ENCODE data around the gene SEMA4D. TPM values are rescaled to one million over a fixed set of nuclear protein-coding genes. Genes with fewer than 3 reads are reported as not detected.

Gene SEMA4D
- total RNA-seq, 1 donor from 2014 or later = 28.2 TPM

DNA sequence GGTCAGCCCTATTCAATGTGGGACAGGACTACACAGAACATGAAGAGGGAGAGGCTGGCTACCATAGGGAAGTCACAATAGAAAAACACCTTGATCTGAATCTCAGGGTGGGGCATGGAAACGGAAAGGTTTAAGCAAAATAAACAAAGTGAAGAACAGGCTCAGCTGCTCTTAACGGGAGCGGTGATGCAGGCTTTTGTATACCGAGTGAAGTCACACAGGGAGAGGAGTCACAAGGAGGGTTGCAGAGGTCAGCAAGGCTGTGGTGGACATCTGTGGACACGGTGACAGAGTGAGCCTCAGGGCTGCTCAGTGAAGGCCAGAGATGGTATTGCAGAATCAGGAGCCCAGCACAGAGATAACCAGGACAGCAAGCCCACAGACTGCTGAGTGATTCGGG is 30.6 kb upstream of the SEMA4D start:
- no peak for DNase-seq (ENCODE audit: low spot score)

DNA sequence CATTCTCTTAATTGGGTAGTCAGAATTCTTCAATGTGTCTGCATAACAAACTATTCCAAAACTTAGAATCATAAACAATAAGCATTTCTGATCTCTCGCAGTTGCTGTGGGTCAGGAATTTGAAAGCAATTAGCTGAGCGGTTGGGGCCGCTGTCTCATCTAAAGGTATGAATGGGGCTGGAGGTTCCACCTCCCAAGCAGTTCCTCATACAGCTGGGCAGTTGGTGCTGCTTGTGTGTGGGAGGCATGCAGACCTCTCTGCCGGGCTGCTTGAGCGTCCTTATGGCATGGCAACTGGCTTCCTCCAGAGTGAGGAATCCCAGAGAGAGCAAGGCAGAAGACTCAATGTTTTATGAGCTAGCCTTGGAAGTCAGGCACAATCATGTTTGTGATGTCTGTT is 30.2 kb upstream of the SEMA4D start:
- DNase-seq (ENCODE audit: low spot score) = no peak

DNA sequence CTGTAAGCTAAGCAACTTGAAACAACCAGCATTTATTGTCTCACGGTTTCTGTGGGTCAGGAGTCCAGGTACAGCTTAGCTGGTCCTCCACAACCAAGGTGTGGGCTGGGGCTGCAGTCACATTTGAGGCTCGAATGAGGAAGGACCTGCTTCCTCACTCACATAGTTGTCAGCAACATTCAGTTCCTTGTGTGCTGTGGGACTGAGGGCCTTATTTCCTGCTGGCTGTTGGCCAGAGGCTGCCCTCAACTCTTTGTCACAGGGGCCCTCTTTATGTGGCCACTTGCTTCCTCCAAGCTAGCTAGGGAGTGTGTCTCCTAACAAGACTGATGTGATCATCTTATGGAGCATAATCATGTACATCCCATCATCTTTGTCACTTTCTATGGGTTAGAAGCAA is 29.2 kb upstream of the SEMA4D start:
- peak; percentile 34 for DNase-seq (ENCODE audit: low spot score)

DNA sequence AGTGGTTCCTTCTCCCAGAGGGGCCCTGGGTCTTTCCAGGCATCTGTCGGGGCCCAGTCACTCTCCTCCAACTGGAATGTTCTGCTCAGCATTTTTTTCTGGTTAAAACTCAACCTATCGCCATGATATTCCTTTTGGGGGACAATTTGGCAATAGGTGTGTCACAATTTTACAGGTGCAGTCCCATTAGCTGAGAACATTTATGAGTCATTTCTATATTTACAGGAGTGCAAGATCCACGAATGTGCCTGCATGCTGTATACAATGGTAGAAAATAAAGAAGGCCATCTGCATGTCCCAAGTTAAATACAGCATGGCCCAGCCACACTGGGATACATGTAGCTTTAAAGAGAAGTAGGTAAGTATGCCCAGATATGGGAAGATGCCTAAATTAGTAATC is 28.8 kb upstream of the SEMA4D start:
- DNase-seq (ENCODE audit: low spot score) = no peak

DNA sequence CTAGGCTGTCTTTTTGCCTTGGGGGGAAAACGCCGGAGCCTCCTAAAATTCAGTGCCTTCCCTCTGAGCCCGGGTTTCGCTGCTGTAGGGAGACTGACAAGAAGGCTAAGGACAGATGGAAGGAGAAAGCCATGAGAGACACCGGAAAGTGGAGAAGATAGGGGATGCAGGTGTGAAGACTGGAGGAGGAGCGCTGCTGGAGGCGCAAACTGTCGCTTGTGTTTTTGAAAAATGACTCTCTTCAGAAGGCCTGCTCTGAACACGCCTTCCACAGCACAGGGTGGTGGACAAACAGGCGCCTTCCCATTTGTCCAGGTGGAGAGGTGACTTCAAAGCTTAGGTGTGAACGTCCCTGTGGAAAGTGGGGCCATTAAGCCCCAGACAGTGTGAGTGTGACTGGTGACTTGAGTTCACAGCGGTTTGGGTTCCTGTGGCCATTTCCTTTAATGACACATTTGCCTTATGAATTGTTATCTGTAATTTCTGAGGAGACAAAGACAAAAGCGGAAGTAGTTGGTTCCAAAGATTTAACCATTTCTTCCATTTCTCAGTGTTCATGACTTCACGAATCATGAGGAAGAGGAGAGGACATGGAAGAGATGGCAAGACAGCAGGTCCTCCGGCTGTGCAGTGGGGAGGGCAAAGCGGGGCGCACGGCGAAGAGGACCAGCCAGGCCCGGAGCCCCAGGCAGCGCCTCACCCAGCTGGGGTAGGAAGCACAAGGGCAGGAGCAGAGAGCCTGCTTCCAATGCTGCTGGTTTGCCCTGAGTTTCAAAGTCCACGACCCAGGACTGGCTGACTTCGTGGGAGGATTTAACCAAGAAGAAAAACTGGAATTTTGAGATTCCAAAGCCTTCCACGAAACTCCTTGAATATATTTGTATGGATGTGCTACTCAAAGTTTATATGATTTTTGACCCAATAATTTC is 27.8 kb upstream of the SEMA4D start:
- no peak for DNase-seq (ENCODE audit: low spot score)

DNA sequence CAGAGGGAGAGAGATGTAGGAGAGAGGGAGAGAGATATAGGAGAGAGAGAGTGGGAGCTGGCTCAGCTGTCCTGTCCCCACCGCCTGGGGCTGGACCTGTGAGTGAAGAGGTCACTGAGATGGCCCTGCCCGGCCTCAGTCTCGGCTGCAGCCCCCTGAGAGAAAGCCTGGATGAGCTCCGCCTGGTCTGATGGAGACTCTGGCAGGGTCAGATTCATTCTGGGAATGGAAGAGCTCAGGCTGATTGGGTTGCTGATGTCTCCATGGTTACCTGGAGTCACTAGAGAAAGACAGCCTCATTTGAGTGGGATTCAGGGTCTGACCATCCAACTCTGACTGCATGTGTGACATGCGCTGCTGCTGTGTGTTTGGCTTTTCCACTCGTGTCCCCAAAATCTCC is 27.1 kb upstream of the SEMA4D start:
- no peak for DNase-seq (ENCODE audit: low spot score)

DNA sequence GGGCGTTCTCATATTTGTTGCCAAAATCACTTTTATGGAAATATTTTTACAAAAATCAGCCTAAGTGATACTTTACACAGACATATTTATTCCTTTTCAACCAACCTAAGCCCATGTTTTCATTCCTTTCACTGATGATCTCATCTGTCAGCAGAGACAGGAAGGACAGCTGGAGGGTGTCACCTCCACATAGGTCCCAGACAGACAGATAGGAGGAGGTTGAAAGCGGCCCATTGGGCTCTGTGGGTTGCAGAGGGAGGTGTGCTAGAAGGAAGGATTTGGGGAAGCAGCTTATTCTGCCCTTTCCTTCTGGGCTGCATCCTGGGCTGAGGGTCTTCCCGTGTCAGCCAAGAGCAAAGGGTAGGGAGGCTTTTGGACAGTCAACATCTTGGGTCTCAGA is 26.0 kb upstream of the SEMA4D start:
- DNase-seq (ENCODE audit: low spot score) = no peak

DNA sequence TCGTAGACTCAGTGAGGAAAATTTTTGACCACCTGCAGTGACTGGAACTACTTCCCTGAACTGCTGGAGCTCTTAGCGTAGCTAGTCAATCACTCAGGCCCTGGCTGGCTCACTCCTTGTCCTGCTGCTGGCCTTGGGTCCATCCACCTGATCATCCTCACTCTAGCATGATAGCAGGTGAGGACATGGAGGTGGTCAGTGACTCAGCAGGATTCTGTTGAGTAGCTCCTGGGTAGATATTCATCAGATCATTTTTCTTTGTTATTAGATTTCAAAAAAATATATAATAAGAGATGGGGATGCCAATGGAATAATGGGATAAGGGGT is 25.0 kb upstream of the SEMA4D start:
- DNase-seq (ENCODE audit: low spot score) = no peak

DNA sequence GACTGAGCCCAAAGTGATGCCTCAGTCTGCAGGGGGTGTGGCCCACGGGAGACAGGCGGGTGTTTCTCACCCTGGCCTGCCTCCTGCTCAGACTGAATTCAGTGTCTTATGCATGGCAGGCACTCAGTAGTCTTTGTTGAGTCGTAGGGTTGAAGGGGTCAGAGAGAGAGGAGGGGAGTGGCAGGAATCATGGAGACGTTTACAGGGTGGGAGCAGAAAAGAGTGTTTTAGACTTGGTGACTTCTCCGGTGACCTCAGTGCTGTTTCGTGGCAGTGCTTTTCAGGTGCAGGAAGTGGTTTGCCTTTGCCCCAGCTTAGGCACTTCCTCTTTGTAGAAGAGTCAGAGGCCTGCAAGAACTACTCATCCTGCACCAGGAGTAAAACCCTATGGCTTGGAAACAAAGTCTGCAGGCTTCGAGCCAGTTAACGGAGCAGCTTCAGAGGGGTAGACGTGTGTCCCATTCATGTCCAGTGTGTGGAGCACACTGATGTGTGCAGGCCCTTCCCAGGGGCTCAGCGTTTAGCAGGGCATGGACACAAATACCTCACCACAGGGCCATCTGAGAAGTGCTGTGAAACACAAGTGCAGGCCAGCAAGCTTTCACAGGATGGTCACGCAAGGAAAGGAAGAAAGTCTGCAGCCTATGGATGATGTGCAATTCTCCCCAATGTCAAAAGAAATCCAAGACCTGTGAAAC is 24.5 kb upstream of the SEMA4D start:
- DNase-seq (ENCODE audit: low spot score) = peak; percentile 15

DNA sequence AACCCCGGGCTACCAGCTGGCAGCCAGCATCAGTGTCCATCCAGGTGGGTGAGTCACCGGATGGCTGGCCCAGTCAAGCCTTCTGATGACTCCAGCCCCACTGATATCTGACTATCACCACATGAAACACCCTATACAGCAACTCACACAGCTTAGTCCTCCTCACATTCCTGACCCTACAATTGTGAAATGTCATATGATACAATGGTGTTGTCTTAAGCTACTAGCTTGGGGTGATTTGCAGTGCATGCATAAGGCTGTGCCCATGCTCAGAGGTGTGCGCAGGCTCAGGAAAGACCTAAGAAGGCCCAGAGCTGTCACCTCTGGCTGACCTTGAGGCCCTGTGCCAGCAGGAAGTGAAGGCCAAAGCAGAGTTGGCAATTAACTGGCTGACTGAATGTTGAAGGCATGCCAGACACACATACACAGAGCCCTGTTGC is 21.5 kb upstream of the SEMA4D start:
- DNase-seq (ENCODE audit: low spot score) = no peak

DNA sequence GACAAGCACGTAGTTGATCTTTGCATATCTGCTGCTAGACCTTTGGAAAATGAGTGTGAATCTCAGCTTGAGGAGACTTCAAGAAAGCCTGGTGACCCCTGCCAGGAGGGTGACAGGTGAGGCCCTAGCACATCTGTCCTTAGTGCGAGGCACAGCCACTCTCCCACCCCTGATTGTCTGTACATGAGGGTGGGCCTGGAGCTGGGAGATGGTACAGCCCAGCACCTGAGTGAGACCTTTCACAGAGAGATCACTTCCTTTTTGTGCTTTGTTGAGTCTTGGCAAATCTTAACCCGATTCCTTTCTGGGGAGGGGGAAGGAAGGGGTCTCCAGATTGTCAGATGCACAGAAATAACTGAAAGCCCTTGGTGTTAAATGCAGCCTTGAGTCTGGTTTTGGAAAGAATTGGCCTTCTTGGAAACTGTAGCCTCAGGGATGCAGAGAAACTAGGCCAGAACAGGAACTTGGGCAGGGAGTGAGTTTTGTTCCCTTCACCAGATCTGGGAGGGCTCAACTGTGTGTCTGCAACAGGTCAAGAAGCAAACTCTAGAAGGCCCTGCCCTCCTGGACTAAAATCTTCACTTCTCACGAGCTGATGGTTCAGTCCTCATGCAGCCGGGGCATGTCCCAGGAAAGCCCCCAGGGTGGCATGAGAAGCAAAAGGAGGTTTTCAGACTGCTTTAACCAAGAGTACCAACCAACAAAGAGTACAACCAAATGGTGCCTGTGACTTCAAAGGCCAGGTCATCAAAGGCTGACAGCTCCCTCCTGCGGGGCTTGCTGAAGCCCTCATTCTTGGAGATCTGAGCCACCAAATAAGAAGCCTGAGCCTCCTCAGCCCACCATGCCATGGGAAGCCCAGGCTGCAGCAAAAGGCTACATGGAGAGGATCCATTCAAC is 20.8 kb upstream of the SEMA4D start:
- DNase-seq (ENCODE audit: low spot score) = no peak

DNA sequence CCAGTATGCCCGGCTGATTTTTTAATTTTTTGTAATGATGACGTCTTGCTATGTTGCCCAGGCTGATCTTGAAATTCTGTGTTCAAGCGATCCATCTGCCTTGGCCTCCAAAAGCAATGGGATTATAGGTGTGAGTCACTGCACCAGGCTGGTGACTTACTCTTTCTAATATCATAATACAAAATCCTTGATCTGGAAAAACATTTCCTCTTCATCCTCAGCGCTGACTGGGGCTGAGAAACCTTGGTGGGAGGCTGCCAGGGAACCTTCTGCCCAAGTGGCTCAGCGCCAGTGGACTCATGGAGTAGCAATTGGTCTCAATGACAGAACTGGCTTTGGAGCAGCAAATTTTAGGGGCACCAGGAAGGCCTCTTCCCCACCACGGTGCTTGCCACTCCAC is 17.5 kb upstream of the SEMA4D start:
- DNase-seq (ENCODE audit: low spot score) = no peak

DNA sequence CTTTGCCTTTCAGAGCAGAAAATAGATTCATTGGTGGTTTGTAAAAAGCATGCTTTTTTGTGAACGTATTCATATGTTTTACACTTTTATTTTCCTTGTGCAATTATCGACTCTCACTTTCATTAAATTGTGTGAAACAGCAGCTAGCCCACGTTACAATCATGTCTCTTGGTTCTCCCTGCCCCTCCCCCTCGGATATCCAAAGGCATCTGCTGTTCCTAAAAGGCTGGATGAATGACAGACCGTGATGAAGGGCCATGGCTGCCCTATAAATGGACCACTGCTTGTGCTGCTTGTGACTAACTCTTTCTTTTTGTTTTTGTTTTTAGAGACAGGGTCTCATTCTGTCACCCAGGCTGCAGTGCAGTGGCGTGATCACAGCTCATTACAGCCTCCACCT is 17.0 kb upstream of the SEMA4D start:
- no peak for DNase-seq (ENCODE audit: low spot score)

DNA sequence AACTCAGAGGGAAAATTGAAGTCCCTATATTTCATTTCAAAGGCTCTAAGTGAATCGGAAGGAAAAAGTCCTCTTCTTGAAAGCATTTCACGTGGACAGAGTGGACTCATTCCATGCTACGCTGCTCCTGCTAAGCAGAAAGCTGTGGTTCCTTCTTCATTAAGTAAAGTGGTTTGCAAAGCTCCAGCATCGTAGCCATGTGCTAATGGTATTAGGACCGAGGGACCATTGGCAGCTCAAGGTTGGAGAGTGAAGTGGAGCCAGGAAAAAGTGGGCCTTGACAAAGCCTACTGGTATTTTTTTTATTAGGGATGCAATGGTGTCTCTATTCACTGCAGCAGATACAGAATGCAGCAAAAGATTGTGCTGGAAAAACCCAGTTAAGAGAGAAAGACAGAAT is 16.4 kb upstream of the SEMA4D start:
- DNase-seq (ENCODE audit: low spot score) = no peak

DNA sequence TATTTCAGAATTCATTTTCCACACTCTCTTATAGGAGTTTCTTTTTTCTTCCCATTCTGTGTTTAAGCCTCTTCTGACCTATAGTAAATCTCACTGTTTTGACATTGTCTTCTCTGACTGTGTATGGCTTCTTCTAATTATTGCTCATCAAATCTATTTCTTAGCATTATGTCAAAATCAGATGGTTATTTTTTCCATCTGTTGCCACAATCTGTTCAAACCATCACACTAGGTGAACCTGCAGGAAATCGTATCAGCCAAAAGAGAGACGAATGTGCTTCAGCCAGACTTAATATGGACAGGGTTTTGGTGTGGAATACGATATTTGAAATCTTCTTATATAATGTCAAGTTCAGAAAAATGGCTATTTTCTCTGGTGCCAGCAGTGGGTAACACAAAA is 15.9 kb upstream of the SEMA4D start:
- no peak for DNase-seq (ENCODE audit: low spot score)

DNA sequence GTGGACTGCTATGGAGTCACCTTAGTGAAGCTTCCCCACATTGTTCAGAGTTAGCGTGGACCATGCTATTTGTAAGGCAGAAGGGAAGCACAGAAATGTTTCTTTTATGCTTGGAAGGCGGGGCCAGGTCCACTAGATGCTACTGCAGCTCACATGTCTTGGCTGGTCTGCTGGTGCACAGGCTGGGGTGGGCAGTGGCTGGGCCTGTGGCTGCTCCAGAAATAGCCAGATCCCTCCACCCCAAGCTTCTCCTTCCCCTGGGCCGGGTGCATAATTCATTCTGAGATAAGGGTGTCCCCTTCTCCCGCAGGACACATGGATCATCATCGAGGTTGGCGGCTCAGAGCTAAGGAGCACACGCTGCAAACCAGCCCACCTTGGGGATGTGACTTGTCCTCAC is 14.5 kb upstream of the SEMA4D start:
- no peak for DNase-seq (ENCODE audit: low spot score)

DNA sequence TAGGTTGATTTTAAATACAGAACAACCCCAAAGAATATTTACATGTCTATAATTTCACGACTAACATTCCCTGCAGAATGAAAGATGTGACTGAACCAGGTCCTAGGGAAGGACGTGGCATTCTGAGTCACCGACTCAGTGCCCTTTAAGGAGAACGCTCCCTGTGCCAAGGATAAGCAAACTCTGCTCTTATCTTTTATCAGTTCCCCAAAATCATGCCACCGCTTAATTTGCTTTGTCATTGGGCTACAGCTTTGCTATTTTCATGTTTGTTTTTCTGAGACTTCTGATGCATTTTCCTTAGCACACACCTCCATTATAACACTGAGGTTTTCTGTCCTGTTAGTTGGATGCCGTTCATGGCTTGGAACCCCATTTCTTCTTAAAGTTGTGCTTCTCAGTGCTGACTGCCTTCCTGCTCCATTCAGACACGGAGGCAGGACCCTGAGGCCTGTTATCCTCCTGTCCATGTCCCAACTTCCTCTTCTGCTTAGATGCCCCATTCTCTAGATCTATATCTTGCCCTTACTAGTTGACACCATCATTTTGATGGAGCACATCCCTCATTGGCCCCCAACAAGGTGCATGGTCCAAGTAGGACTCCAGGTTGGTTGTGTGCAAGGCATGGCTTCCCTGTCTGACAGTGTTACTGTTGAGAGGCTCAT is 11.2 kb upstream of the SEMA4D start:
- no peak for DNase-seq (ENCODE audit: low spot score)

DNA sequence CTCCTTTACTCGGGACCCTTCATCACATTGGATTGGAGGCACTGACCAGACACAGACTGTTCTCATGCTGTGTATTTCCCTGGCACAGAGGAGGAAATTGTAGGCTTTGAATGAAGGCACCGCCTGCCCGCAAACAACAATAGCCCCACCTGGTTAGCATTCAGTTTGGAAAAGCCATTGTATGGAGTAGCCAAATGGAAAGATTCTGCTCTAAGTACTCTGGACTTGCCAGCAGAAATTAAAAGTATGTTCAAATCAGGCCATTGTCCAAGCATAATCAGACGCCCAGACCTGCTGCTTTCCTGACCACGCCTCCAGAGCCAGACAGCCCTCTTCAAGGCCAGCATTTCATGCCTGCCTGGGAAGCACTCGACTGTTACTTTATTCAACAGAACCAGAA is 8.0 kb upstream of the SEMA4D start:
- DNase-seq (ENCODE audit: low spot score) = no peak

DNA sequence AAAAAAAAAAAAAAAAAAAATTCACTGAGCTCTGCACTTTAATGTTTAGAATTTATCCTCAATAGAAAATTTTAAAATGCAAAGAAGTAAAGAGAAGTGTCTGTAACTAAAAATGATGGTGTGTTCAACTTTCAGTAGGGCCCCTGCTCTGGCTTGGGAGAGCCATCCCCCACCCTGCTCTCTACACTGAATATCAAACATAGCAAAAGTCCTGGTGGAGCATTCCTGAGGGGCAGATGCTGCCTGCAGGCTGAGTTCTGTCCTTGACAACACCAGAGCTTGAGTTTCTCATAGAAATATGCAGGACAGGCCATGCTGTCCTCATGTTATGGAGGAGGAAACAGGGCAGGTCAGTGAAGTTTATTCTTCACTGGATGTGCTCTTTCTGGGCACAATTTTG is 7.1 kb upstream of the SEMA4D start:
- no peak for DNase-seq (ENCODE audit: low spot score)

DNA sequence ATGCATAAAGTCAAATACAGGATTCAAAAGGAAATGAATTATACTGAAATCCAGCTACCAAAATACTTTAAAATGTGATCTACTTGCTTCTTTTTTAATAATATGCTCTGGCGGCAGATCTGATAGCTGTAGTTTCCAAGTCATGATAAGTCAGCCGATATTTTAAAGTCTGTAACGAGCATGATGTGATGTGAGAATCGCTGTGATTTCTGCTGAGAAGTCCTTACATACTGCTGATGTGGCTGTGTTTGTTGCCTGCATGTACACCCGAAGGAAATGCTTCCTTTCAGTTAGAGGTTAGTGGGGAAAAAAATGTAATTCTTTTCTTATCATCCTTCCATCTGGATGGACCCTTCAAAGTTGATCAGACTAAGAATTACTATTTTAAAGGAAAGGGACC is 4.8 kb upstream of the SEMA4D start:
- DNase-seq (ENCODE audit: low spot score) = no peak

DNA sequence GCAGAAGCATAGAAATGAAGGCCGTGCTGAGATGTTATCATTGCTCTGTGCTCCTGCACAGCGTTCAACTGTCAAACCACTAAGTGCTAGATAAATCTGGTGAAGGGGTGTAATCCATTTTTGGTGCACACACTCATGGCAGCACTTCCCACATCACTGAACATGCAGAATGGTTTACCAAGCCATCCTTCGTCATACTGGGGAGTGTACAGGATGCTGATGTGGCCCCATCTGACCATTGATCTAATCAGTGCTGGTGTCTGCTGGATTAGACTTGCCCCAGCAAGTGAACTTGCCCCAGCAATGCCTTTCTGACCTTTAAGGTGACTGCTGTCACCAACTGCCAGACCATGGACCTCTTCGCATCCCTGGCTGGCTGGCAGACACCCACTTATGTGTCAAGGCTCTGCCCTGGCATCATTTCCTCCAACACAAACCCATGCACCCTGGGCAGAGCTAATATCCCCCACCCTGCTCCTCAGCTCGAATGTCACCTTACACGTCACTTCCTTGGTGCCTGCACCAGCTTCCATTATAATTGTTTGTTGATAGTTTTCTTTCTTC is 4.2 kb upstream of the SEMA4D start:
- DNase-seq (ENCODE audit: low spot score) = no peak

All from umbilical cord (tissue), 2 donors.